T-helper 9 cell (primary cell): Measurements from ENCODE around the gene IGSF9B.
A peak's percentile ranks its signal among the peaks of the same experiment; 100 is the strongest.

Experiments
- DNase-seq: peaks from one replicate; pipeline ENCODE4 v3.0.0-alpha.2; 2020

IGSF9B gene

GRCh38 chr11:133982876-133983275 lies 26.1 kb upstream of the IGSF9B start:
- no peak for DNase-seq

- no peak for DNase-seq
Measured at GRCh38 chr11:133982151-133982550, 25.4 kb upstream of the IGSF9B start.

- DNase-seq = no peak
Measured at GRCh38 chr11:133981156-133981555, 24.4 kb upstream of the IGSF9B start.

- DNase-seq = no peak
Measured at GRCh38 chr11:133980665-133981064, 23.9 kb upstream of the IGSF9B start.

- DNase-seq = no peak
Measured at GRCh38 chr11:133978794-133979193, 22.0 kb upstream of the IGSF9B start.

- no peak for DNase-seq
Measured at GRCh38 chr11:133977067-133977677, 20.4 kb upstream of the IGSF9B start.

- DNase-seq = no peak
Measured at GRCh38 chr11:133975488-133975849, 18.7 kb upstream of the IGSF9B start.

- no peak for DNase-seq
Measured at GRCh38 chr11:133974836-133975487, 18.2 kb upstream of the IGSF9B start.

- no peak for DNase-seq
Measured at GRCh38 chr11:133971881-133972280, 15.1 kb upstream of the IGSF9B start.

- no peak for DNase-seq
Measured at GRCh38 chr11:133969112-133969511, 12.3 kb upstream of the IGSF9B start.

- no peak for DNase-seq
Measured at GRCh38 chr11:133968300-133968699, 11.5 kb upstream of the IGSF9B start.

GRCh38 chr11:133967599-133968238 lies 11.0 kb upstream of the IGSF9B start:
- no peak for DNase-seq

- DNase-seq = peak; percentile 31
Measured at GRCh38 chr11:133966921-133967598, 10.3 kb upstream of the IGSF9B start.

- no peak for DNase-seq
Measured at GRCh38 chr11:133966172-133966651, 9.4 kb upstream of the IGSF9B start.

- no peak for DNase-seq
Measured at GRCh38 chr11:133965031-133965601, 8.3 kb upstream of the IGSF9B start.

GRCh38 chr11:133964356-133964755 lies 7.6 kb upstream of the IGSF9B start:
- no peak for DNase-seq

- DNase-seq = no peak
Measured at GRCh38 chr11:133961890-133962289, 5.1 kb upstream of the IGSF9B start.

- no peak for DNase-seq
Measured at GRCh38 chr11:133957900-133958299, 1.1 kb upstream of the IGSF9B start.

- no peak for DNase-seq
Measured at GRCh38 chr11:133955945-133956421, 785 bp downstream of the IGSF9B start.

- peak; percentile 14 for DNase-seq
Measured at GRCh38 chr11:133955081-133955891, 1.5 kb downstream of the IGSF9B start.

GRCh38 chr11:133953999-133954398 lies 2.8 kb downstream of the IGSF9B start:
- DNase-seq = no peak

GRCh38 chr11:133953547-133953946 lies 3.2 kb downstream of the IGSF9B start:
- no peak for DNase-seq
